Measurements from ENCODE around the gene ZNF628.

Gene ZNF628

DNA sequence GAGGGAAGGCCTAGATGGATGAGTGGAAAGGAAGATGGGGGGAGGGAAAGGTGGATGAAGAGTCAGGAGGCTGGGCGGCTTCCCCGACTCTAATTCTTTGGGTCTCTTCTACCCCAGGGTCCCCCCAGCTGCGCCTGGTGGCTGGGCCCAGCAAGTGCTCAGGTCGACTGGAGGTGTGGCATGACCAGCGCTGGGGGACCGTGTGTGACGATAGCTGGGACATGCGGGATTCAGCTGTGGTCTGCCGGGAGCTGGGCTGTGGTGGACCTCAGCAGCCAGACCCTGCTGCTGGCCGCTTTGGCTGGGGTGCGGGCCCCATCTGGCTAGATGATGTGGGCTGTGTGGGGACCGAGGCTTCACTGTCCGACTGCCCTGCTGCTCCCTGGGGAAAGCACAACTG lies 21.3 kb downstream of the ZNF628 start:
- no peak for TF ChIP-seq ZFX (IDR thresholded peaks at IDR 0.05)
- no peak for TF ChIP-seq CTCF (conservative IDR thresholded peaks at IDR 0.05)
- H3K27ac ChIP-seq: no peak overlapping the region

DNA sequence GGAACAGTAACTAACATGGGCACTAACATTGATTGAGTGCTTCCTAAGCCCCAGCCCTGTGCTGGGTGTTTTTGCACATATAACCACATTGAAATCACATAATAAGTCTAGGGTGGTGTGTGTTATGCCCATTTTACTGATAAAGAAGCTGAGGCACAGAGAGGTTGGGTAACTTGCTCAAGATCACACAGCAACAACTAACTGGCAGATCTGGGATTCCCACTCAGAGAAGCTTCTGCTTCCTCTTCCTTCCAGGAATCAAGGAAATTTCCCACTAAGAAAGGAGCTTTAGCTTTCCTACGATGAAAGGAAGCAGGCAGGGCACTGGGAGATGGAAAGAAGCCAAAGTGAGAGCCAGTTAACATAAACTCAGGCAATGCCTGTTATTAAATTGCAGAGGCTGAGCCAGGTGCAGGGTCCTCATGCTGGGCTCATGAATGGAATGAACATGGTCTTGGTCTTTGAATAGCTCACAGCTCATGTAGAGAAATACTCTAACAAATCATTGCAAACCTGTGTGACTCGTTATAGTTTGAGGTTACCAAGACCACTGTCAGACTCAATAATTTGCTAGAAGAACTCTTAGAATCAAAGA lies 21.9 kb downstream of the ZNF628 start:
- H3K27ac ChIP-seq: no peak overlapping the region
- TF ChIP-seq ZFX (IDR thresholded peaks at IDR 0.05): no peak

- H3K27ac ChIP-seq: no peak overlapping the region
- TF ChIP-seq CTCF (conservative IDR thresholded peaks at IDR 0.05): no peak
- TF ChIP-seq ZFX (IDR thresholded peaks at IDR 0.05): no peak
These were observed 24.0 kb downstream of the ZNF628 start for GRCh38 chr19:55500368-55500952.

GRCh38 chr19:55502197-55502952 lies 26.0 kb downstream of the ZNF628 start:
- TF ChIP-seq CTCF (conservative IDR thresholded peaks at IDR 0.05) (no peak), ZFX (IDR thresholded peaks at IDR 0.05) (no peak)
- H3K27ac ChIP-seq: no peak overlapping the region

DNA sequence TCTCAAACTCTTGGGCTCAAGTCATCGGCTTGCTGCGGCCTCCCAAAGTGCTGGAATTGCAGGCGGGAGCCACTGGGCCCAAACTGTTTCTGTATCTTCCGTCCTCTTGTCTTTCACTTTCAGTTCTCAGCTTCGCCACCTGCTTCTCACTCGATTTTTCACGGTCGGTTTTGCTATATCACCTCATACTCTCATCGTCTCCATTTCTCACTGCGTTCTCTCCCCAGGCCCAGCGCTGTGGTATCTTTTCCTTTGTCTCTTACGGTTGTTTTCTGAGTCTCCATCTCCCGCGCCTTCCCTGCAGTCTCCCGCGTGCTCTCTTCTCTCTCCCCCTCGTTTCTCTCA lies 26.7 kb downstream of the ZNF628 start:
- no peak for TF ChIP-seq CTCF (conservative IDR thresholded peaks at IDR 0.05)
- no peak for TF ChIP-seq ZFX (IDR thresholded peaks at IDR 0.05)
- peak overlapping the region; percentile 7; the same call in 1 of the 2 replicates for H3K27ac ChIP-seq

- peak overlapping the region; percentile 7; the same call in 1 of the 2 replicates for H3K27ac ChIP-seq
- no peak for TF ChIP-seq ZFX (IDR thresholded peaks at IDR 0.05)
- TF ChIP-seq CTCF (conservative IDR thresholded peaks at IDR 0.05): peak; percentile 95
These were observed 27.3 kb downstream of the ZNF628 start for GRCh38 chr19:55503502-55504251.

DNA sequence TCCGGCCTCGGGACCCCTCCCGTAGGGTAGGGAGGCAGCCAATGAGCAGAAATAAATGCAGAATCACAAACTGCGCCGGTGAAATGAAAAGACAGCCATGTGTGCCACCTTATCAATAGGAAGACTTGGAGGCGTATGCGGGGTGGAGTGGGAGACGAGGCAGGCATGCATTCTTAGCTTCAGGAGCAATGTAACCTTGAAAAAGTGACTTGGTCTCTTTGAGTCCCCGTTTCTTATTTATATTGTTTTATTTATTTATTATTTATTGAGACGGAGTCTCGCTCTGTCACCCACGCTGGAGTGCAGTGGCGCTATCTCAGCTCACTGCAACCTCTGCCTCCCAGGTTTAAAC lies 27.8 kb downstream of the ZNF628 start:
- no peak overlapping the region for H3K27ac ChIP-seq
- TF ChIP-seq ZFX (IDR thresholded peaks at IDR 0.05) (no peak), CTCF (conservative IDR thresholded peaks at IDR 0.05) (peak; percentile 74; the same call in 1 of the 2 replicates)
